CD8-positive, alpha-beta memory T cell (primary cell): Measurements from ENCODE around the gene LRRC27. TPM values are rescaled to one million over a fixed set of nuclear protein-coding genes. Genes with fewer than 3 reads are reported as not detected.

ENCODE experiments used
- CTCF ChIA-PET: fragments of 350-600 bp; sonication (Branson Sonifier 250); formaldehyde crosslinking; loops from one replicate; lab custom pipeline; 2021; ENCODE audit warnings: antibody characterized with exemption; lab: Charles Lee
- POLR2A ChIA-PET: fragments of 350-600 bp; sonication (Branson Sonifier 250); formaldehyde crosslinking; loops from one replicate; lab custom pipeline; 2021; ENCODE audit warnings: antibody characterized with exemption; lab: Charles Lee
- DNase-seq, 5 donors: peaks; one replicate each; pipeline versions ENCODE4 v3.0.0 to v3.0.0-alpha.2; 2020 to 2022; ENCODE audit warnings: mixed read lengths in 1 of 5
- H3K27ac ChIP-seq: one replicate; pipeline ENCODE4 v1.7.0; 2013; ENCODE audit warnings: low read depth, mild to moderate bottlenecking, low read length, moderate library complexity
- H3K27me3 ChIP-seq: 2 replicates; pipeline ENCODE4 v1.7.0; 2013; ENCODE audit warnings: low read length, mild to moderate bottlenecking; ENCODE audit not compliant: insufficient read depth, poor library complexity, severe bottlenecking
- H3K36me3 ChIP-seq: 2 replicates; pipeline ENCODE4 v1.7.0; 2013; ENCODE audit warnings: mild to moderate bottlenecking, low read length, moderate library complexity; ENCODE audit not compliant: insufficient read depth
- H3K4me1 ChIP-seq: 2 replicates; pipeline ENCODE4 v1.7.0; 2013; ENCODE audit warnings: mild to moderate bottlenecking, low read length, moderate library complexity; ENCODE audit not compliant: insufficient read depth
- H3K4me3 ChIP-seq: 2 replicates; pipeline ENCODE4 v1.7.0; 2013; ENCODE audit warnings: mild to moderate bottlenecking, low read length
- H3K9me3 ChIP-seq: 2 replicates; pipeline ENCODE4 v1.7.0; 2013; ENCODE audit warnings: mild to moderate bottlenecking, low read length
- H3K27ac Mint-ChIP-seq, 8 donors: one replicate each; pipeline ENCODE4 v1.8.0; 2020 to 2021; ENCODE audit warnings: mixed read lengths in 8 of 8, mild to moderate bottlenecking in 6 of 8, inconsistent platforms in 3 of 8, moderate library complexity in 3 of 8
- H3K27me3 Mint-ChIP-seq, 2 donors: one replicate each; pipeline ENCODE4 v1.8.0; 2020 to 2021; ENCODE audit warnings: mixed read lengths in 2 of 2, mild to moderate bottlenecking in 1 of 2, moderate library complexity in 1 of 2
- H3K36me3 Mint-ChIP-seq, 3 donors: one replicate each; pipeline ENCODE4 v1.8.0; 2020 to 2021; ENCODE audit warnings: mixed read lengths in 3 of 3, inconsistent platforms in 1 of 3, mild to moderate bottlenecking in 1 of 3
- H3K4me1 Mint-ChIP-seq, 3 donors: one replicate each; pipeline ENCODE4 v1.8.0; 2020 to 2021; ENCODE audit warnings: mixed read lengths in 3 of 3, inconsistent platforms in 1 of 3, mild to moderate bottlenecking in 1 of 3
- H3K4me3 Mint-ChIP-seq, 7 donors: one replicate each; pipeline ENCODE4 v1.8.0; 2020 to 2021; ENCODE audit warnings: mixed read lengths in 7 of 7, mild to moderate bottlenecking in 6 of 7, moderate library complexity in 4 of 7, inconsistent platforms in 2 of 7
- H3K9me3 Mint-ChIP-seq, 5 donors: one replicate each; pipeline ENCODE4 v1.8.0; 2020 to 2022; ENCODE audit warnings: mixed read lengths in 5 of 5, mild to moderate bottlenecking in 3 of 5, moderate library complexity in 2 of 5, inconsistent platforms in 1 of 5
- polyA plus RNA-seq: library from polyadenylated mRNA; unstranded; fragments of 300-500 nt; fragmentation: Illumina TruSeq; gene quantifications from one replicate; pipeline ENCODE4 v1.2.3, GENCODE V29; 2021
- total RNA-seq, 2 experiments: library from RNA; stranded (reverse); gene quantifications; one replicate each; pipeline ENCODE4 v1.2.3, GENCODE V29; 2021

LRRC27 gene
- total and polyA plus RNA-seq, 3 experiments from 2014 or later = 1.8 to 5.7 (median 3.1) TPM

DNA sequence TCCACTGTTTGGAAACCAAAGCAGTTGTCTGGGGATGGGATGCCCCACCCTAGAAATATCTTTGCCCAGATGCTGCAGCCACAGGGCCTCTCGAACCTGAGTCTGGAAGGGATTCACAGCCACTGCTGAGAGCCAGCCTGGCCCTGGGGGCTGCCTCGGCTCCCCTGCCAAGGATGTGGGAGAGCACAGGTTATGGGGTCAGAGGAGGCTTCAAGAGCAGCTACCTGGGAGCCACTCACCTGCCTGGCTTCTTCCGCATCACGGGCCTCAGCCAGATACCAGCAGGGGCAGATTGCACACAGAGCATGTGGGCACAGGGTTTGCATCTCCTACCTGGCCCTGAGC, 59.7 kb downstream of the LRRC27 start:
- Mint-ChIP-seq H3K4me1 (peaks cover 10 to 21% (median 12%) of the 10 kb centered on the region in 3 donors), H3K27ac (peak overlapping the region in 4 of 8 donors; percentile 13 to 67 (median 52)), H3K36me3 (no peaks in the 10 kb centered on the region), H3K27me3 (no peaks in the 10 kb centered on the region), H3K4me3 (peak overlapping the region in 1 of 7 donors; percentile 66), H3K9me3 (no peaks in the 10 kb centered on the region)
- H3K27ac ChIP-seq = no peak overlapping the region
- H3K9me3 ChIP-seq = no peaks in the 10 kb centered on the region
- ChIA-PET CTCF (interaction anchor here (1.4 to 1.9 kb wide), 3 partner anchors 55 to 63 kb away, joined by 3 to 6 read pairs (median 5); no protein-coding TSS in a partner anchor), POLR2A (no interaction called here)
- peak in 1 of 5 donors; percentile 42 for DNase-seq
- H3K36me3 ChIP-seq = no peaks in the 10 kb centered on the region
- no peak overlapping the region for H3K4me3 ChIP-seq
- peaks cover 7% of the 10 kb centered on the region for H3K4me1 ChIP-seq
- H3K27me3 ChIP-seq = no peaks in the 10 kb centered on the region

DNA sequence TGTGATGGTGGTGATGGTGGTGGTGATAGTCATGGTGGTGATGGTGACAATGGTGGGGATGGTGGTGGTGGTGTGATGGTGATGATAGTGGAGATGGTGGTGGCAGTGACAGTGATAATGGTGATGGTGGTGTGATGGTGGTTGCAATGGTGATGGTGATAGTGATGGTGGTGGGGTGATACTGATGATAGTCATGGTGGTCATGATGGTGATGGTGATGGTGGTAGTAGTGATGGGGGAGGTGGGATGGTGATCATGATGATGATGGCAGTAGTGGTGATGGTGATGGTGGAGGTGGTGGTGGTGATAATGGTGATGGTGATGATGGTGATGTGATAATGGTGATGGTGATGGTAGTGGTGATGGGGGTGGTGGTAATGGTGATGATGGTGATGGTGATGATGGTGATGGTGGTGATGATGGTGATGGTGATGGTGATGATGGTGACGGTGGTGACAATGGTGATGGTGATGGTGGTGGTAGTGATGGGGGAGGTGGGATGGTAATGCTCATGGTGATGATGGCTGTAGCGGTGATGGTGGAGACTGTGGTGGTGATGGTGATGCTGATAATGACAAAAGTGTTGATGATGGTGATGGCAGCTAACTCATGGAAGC, 60.3 kb downstream of the LRRC27 start:
- Histone ChIP-seq H3K27ac (no peak overlapping the region), H3K36me3 (no peaks in the 10 kb centered on the region), H3K9me3 (no peaks in the 10 kb centered on the region), H3K4me3 (no peak overlapping the region), H3K4me1 (peaks cover 6% of the 10 kb centered on the region), H3K27me3 (no peaks in the 10 kb centered on the region)
- Mint-ChIP-seq H3K4me1 (peaks cover 10 to 21% (median 12%) of the 10 kb centered on the region in 3 donors), H3K9me3 (no peaks in the 10 kb centered on the region), H3K36me3 (no peaks in the 10 kb centered on the region), H3K27me3 (no peaks in the 10 kb centered on the region), H3K27ac (peak overlapping the region in 7 of 8 donors; percentile 32 to 75 (median 51)), H3K4me3 (peak overlapping the region in 2 of 7 donors; percentile 23 to 66)
- DNase-seq = peak in 1 of 5 donors; percentile 26
- CTCF ChIA-PET = interaction anchor here (0.7 to 1.8 kb wide), 4 partner anchors 51 to 63 kb away, joined by 3 to 5 read pairs (median 4); no protein-coding TSS in a partner anchor
- POLR2A ChIA-PET = no interaction called here

DNA sequence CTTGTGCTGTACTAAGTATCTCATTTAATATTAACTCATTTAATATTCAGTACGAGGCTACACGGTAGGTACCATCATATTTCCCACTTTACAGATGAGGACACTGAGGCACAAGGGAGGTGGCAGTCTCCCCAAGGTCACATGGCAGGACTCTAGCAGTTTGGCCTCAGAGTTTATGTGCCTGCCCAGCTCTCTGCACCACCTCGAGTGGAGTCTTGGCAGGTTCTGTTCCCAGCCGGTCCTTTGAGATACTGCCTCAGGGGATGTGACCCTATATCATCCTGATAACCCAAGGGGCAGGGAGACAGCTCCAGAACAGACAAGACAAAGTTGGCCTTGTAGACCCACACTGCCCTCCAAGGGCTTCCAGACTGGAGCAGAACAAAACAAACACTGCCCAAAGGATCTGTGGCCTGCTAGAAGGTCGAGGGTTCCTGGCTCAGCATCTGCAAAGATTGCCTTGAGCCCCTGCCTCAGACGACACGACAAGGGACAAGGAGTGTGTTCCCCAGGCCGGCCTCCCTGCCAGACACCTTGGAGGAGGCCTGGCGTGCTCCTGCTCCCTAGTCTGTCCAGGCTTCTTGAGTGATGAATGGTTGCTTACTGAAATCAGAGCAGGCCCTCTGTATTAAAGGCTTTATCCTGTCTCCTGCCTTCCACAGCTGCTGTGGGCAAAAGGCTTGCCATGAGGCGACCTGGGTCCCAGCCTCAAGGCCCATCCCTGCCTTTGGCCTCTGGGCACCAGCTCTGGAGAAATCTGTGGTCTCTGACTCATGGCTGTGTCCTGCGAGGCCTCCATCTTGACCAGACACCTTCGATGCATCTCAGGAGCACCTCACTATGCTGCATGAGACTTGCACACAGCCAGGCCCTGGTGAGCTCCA, 61.1 kb downstream of the LRRC27 start:
- Mint-ChIP-seq H3K27ac (peak overlapping the region; percentile 40 to 75 (median 57)), H3K36me3 (peaks cover 0 to 2% (median 0%) of the 10 kb centered on the region in 3 donors), H3K4me3 (peak overlapping the region in 2 of 7 donors; percentile 25 to 52)

GRCh38 chr10:132393695-132394181, 61.7 kb downstream of the LRRC27 start:
- no peak for DNase-seq
- Histone ChIP-seq H3K27ac (no peak overlapping the region), H3K9me3 (no peaks in the 10 kb centered on the region), H3K36me3 (no peaks in the 10 kb centered on the region), H3K4me3 (no peak overlapping the region), H3K27me3 (no peaks in the 10 kb centered on the region), H3K4me1 (peaks cover 12% of the 10 kb centered on the region)
- CTCF ChIA-PET = interaction anchor here (1.7 to 1.8 kb wide), 2 partner anchors 50 to 55 kb away, joined by 5 read pairs; no protein-coding TSS in a partner anchor
- Mint-ChIP-seq H3K4me1 (peaks cover 6 to 28% (median 11%) of the 10 kb centered on the region in 3 donors), H3K36me3 (peaks cover 0 to 2% (median 0%) of the 10 kb centered on the region in 3 donors), H3K4me3 (peak overlapping the region in 2 of 7 donors; percentile 25 to 52), H3K27me3 (no peaks in the 10 kb centered on the region), H3K9me3 (no peaks in the 10 kb centered on the region), H3K27ac (peak overlapping the region in 7 of 8 donors; percentile 40 to 93 (median 63))
- POLR2A ChIA-PET = no interaction called here

More for the DNA sequence above, 61.1 kb downstream of the LRRC27 start:
- Histone ChIP-seq H3K27me3 (no peaks in the 10 kb centered on the region), H3K36me3 (no peaks in the 10 kb centered on the region), H3K4me1 (peaks cover 5% of the 10 kb centered on the region), H3K4me3 (no peak overlapping the region), H3K9me3 (no peaks in the 10 kb centered on the region), H3K27ac (no peak overlapping the region)
- DNase-seq = peak in 1 of 5 donors; percentile 13
- H3K9me3 Mint-ChIP-seq = no peaks in the 10 kb centered on the region
- no peaks in the 10 kb centered on the region for H3K27me3 Mint-ChIP-seq
- H3K4me1 Mint-ChIP-seq = peaks cover 6 to 22% (median 10%) of the 10 kb centered on the region in 3 donors
- CTCF ChIA-PET = interaction anchor here (0.7 to 1.8 kb wide), 4 partner anchors 51 to 62 kb away, joined by 3 to 5 read pairs (median 4); no protein-coding TSS in a partner anchor
- POLR2A ChIA-PET = no interaction called here

- DNase-seq = no peak
- Histone ChIP-seq H3K27me3 (no peaks in the 10 kb centered on the region), H3K27ac (no peak overlapping the region), H3K36me3 (no peaks in the 10 kb centered on the region), H3K9me3 (no peaks in the 10 kb centered on the region), H3K4me1 (peaks cover 12% of the 10 kb centered on the region), H3K4me3 (no peak overlapping the region)
- no peaks in the 10 kb centered on the region for H3K9me3 Mint-ChIP-seq
- H3K27me3 Mint-ChIP-seq = no peaks in the 10 kb centered on the region
- H3K4me3 Mint-ChIP-seq = peak overlapping the region in 5 of 7 donors; percentile 25 to 77 (median 63)
- CTCF ChIA-PET = interaction anchor here (1.8 kb wide), 1 partner anchor 49 kb away, joined by 5 read pairs; no protein-coding TSS in a partner anchor
- H3K36me3 Mint-ChIP-seq = peaks cover 0 to 2% (median 0%) of the 10 kb centered on the region in 3 donors
- POLR2A ChIA-PET = no interaction called here
- peak overlapping the region in 6 of 8 donors; percentile 44 to 91 (median 68) for H3K27ac Mint-ChIP-seq
- H3K4me1 Mint-ChIP-seq = peaks cover 6 to 34% (median 11%) of the 10 kb centered on the region in 3 donors
Observed at GRCh38 chr10:132394201-132394811, 62.3 kb downstream of the LRRC27 start.

- no peaks in the 10 kb centered on the region for H3K27me3 Mint-ChIP-seq
- H3K9me3 Mint-ChIP-seq = no peaks in the 10 kb centered on the region
- H3K9me3 ChIP-seq = no peaks in the 10 kb centered on the region
- no peak overlapping the region for H3K4me3 ChIP-seq
- peaks cover 0 to 2% (median 0%) of the 10 kb centered on the region in 3 donors for H3K36me3 Mint-ChIP-seq
- peak overlapping the region; percentile 44 to 98 (median 76) for H3K27ac Mint-ChIP-seq
- peaks cover 6 to 42% (median 15%) of the 10 kb centered on the region in 3 donors for H3K4me1 Mint-ChIP-seq
- DNase-seq = no peak
- ChIA-PET POLR2A (no interaction called here), CTCF (no interaction called here)
- H3K27me3 ChIP-seq = no peaks in the 10 kb centered on the region
- peaks cover 17% of the 10 kb centered on the region for H3K4me1 ChIP-seq
- H3K36me3 ChIP-seq = no peaks in the 10 kb centered on the region
- H3K4me3 Mint-ChIP-seq = peak overlapping the region; percentile 38 to 77 (median 65)
- no peak overlapping the region for H3K27ac ChIP-seq
Observed at GRCh38 chr10:132394936-132395703, 63.1 kb downstream of the LRRC27 start.
